GM19372 (cell line): ENCODE results near the gene CPSF7.
"Not testable (repeated sequence)": the region's sequence is repeated elsewhere in the genome, so short reads cannot be mapped to it uniquely, and the experiment has no call there.

Experiments used
- ATAC-seq: cut with Tn5 transposase; IDR thresholded peaks from one replicate; pipeline ENCODE4 v1.9.1; 2021; ENCODE audit warnings: mild to moderate bottlenecking, low read depth, moderate library complexity; ENCODE audit not compliant: unreplicated experiment

Gene CPSF7

DNA sequence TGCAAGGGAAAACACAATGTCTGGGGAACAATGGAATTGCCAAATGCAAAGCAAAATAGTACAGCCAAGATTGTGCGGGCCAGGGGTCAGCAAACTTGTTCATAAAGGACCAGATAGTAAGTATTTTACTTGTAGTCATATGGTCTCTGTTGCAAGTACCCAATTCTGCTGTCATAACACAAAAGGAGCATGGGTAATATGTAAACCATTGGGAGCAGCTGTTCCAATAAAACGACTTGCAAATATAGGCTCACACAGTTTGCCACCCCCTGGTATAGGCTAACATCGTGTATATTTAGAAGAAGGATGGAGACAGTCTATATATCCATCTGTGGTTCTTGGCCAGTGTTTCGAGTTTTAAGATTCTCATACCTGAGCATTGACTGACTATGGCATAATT lies 15.7 kb upstream of the CPSF7 start:
- ATAC-seq = no peak

DNA sequence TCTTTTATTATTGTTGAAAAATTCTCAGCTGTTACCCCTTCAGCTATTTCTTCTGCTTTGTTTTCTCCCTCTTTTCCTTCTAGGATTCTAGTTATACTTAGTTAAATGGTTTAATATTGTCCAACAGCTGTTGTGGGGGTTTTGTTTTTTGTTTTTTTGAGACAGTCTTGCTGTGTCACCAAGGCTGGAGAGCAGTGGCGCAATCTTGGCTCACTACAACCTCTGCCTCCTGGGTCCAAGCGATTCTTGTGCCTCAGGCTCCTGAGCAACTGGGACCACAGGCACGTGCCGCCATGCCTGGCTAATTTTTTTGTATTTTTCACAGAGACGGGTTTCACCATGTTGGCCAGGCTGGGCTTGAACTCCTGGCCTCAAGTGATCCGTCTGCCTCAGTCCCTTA lies 12.8 kb upstream of the CPSF7 start:
- no peak for ATAC-seq

- ATAC-seq = no peak
These were observed 9.8 kb upstream of the CPSF7 start for GRCh38 chr11:61439615-61440014.

GRCh38 chr11:61437496-61437895 lies 7.7 kb upstream of the CPSF7 start:
- ATAC-seq = no peak

- not testable (repeated sequence) for ATAC-seq
These were observed 1.1 kb upstream of the CPSF7 start for GRCh38 chr11:61430839-61431238.

- ATAC-seq = peak; percentile 47
These were observed 457 bp downstream of the CPSF7 start for GRCh38 chr11:61429346-61429690.

DNA sequence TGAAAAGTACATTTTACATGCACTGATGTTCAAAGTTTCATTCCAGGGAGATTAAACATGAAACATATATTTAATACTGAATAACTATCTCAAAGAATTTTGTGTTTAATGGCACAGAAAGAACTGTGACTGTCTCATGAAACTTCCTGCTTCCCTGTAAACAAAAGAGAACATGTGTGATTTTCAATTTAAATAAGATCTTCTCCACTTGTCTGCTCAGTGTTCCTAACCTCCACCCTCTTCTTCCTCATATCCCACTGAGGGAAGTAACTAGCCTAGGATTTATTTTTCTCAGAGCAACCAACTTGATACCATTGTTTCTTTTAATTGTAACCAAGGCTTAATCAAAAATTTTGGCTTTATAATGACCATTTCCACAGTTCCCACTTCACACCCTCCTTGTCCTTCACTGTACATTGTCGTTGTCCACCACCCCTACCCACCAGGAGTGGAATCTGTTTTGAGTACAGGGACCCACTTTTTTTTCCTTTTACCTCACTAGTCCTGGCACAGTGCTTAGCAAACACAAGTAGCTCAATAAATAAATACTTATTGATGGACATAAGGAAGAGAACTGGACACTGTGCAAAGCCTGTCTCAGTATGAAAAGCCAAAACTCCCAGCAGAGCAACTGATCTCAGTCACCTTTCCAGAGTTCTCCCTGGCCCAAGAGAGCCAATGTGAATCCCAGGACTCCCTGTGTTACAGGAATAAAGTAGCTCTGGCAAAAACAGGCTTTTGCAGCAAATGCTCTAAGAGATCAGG lies 4.2 kb downstream of the CPSF7 start:
- ATAC-seq = no peak

DNA sequence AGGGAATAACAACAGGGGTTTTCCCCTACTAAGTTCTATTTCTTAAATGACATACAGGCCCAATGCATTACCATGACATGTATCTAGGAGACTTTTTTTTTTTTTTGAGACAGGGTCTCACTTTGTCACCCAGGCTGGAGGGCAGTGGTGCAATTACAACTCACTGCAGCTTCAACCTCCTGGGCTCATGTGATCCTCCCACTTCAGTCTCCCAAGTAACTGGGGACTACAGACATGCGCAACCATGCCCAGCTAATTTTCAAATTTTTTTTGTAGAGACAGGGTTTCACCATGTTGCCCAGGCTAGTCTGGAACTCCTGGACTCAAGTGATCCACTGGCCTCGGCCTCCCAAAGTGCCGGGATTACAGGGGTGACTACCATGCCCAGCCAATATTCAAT lies 7.5 kb downstream of the CPSF7 start:
- ATAC-seq = no peak

GRCh38 chr11:61418136-61418535 lies 11.6 kb downstream of the CPSF7 start:
- no peak for ATAC-seq

DNA sequence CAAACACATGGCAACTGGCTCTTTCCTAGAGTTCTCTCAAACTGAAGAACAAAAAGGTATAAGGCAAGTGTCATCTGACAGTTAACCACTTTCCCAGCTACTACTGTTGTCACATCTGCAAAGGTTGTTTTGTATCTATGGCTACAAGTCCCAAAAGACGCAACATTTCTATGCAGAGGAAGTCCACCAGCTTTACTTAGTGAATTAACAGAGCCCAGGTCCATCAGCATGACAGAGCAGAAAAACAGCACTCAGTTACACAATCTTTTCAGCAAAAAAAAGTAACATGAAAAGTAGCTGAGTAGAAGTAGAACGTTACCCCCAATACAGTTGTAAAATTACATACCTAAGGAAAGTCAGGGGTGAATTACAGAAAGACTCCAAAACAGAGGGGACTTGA lies 12.1 kb downstream of the CPSF7 start:
- no peak for ATAC-seq

- no peak for ATAC-seq
These were observed 12.8 kb downstream of the CPSF7 start for GRCh38 chr11:61416941-61417340.

DNA sequence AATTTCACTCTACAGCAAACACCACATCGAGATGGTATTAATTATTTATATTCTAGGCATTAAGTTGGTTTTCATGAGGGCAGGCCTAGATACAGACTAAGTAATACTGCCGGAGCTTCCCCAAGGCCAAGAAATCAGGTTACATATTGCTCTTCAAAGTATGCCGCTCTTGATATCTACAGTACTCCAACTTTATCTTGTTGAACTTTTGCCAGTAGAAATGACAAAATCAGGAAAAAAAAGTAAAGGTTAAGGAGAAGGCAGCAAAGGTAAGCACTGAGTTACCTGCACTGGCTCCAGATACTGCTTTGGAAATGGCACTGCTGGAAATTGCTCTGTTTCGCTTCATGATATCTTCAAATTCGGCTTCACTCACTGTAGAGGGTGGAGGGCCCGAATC lies 14.4 kb downstream of the CPSF7 start:
- ATAC-seq = no peak

DNA sequence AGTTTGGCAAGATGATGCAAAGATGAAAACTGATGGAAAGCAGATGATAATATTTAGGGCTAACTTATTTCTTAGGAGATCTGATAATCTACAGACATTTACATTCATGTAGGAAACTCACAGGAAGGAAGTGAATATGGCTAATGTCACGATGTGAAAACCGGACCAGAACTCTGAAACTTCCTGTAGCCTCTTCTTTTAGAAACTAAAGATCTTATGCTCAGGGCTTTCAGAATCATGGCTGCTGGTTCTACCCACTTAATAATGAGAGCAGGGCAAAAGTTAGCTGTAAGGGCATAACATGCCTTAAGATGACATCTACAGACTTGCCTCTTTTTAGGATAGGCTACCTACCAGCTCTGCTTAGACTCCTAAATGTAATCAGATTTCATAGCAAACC lies 15.2 kb downstream of the CPSF7 start:
- no peak for ATAC-seq

GRCh38 chr11:61413496-61413895 lies 16.3 kb downstream of the CPSF7 start:
- ATAC-seq = no peak

- ATAC-seq = no peak
These were observed 18.2 kb downstream of the CPSF7 start for GRCh38 chr11:61411589-61411988.

GRCh38 chr11:61406991-61407728 lies 22.6 kb downstream of the CPSF7 start:
- ATAC-seq = no peak

DNA sequence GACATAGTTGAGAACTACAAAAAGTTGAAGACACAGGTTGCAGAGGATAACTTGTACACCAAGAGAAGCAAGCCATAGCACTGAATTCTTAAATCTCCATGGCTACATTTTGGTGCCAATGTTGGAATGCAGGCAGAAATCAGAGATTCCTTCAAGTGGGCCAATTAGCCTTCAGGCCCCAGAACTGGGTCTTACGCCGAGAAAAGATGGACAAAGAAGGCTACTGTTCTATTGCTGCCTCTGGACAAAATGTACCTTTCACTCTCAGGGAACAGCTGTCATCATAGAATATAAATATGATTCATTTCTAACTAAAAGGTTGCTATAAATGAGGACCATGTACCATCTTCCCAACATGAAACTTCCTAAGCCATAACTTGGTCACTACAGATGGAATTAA lies 23.7 kb downstream of the CPSF7 start:
- ATAC-seq = no peak

- ATAC-seq = no peak
These were observed 25.1 kb downstream of the CPSF7 start for GRCh38 chr11:61404641-61405040.

DNA sequence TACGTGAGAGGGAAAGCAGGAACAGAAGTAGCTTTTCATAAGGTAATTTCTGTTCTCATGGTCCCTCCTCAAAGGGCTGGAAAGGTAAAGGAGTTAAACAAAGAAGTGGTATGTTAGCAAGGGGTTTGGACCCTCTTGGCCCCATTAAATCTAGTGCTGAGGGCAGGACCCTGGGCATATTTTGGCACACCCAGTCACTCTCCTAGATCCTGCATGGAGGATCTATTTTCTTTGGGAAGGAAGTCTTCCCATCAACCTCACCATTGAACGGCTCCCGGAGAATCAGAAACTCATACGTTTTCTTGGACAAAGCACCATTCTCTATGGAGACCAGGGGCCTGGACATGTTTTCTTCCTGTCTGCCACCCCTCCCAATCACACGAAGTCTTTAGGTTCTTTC lies 25.7 kb downstream of the CPSF7 start:
- ATAC-seq = no peak

GRCh38 chr11:61403658-61404057 lies 26.1 kb downstream of the CPSF7 start:
- ATAC-seq = no peak

DNA sequence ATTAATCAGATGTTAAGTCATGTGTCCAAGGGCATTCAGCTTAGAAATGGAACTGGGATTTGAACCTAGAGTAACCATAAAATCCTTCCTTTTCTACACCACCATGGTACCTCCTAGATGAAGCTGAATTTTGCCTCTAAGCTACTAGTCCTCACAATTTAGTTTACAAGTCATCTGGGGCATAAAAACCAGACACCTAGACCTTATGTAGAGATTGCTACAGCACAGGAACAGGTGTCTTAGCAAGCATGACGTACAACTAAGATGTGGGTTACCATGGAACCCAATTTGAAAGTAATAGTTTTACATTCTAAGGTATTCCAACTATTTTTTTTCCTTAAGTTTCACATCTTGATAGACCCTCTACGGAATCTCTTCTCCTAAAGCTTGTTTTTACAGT lies 28.2 kb downstream of the CPSF7 start:
- ATAC-seq = no peak

DNA sequence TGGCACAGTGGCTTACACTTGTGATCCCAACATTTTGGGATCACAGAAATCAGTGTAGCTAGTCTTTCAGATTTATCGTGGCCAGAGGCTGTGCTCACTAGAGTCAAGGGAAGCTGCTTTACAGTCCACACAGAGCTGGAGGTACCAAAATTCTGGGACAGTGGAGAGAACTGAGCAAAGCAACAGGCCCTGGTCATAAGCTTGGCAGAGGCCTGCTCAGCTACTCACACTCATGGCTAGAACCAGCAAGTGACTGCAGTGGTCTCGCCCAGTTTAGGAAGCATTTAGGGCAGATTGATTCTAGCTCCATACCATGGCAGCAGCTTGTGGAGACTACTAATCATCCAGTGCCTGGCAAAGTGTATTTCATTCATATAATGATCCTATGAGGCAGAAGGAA lies 28.6 kb downstream of the CPSF7 start:
- ATAC-seq = no peak
